ENCODE measurements around the gene S100A10. TPM values are rescaled to one million over a fixed set of nuclear protein-coding genes. Genes with fewer than 3 reads are reported as not detected.
A peak's percentile ranks its signal among the peaks of the same experiment; 100 is the strongest.

S100A10 gene
- 186 TPM for total RNA-seq
- long read RNA-seq, transcript S100A10-202 (3 exons, 1,202 nt), result major isoform, 73 of 77 reads
- long read RNA-seq, partial matches to known transcripts, result 1 of 77 reads
- long read RNA-seq, other reads (novel, unspliced or antisense), result 3 of 77 reads

GRCh38 chr1:151993734-151994496 lies at the start of gene S100A10:
Gene S100A10, minus strand, starts transcription at chr1:151993859. Its CDS starts 7,629 bp downstream, at chr1:151986230.
- H3K9me3 ChIP-seq (replicated peaks), result no peaks in the 10 kb centered on the region
- H3K36me3 ChIP-seq, result no peaks in the 10 kb centered on the region
- no peaks in the 10 kb centered on the region for H3K27me3 ChIP-seq (ENCODE audit: low read depth)
- peak within 1 kb of the TSS; percentile 94 for H3K4me3 ChIP-seq
- intact Hi-C loops (cut with micrococcal nuclease), result no loop called here
- peak within 1 kb of the TSS; percentile 98 for H3K27ac ChIP-seq (replicated peaks)
- DNase-seq, result peak; percentile 85
- no peak for TF ChIP-seq CTCF (IDR thresholded peaks at IDR 0.05; ENCODE audit: borderline replicate concordance)
- peaks cover 65% of the 10 kb centered on the region for H3K4me1 ChIP-seq

- no peak for DNase-seq
- Histone ChIP-seq H3K36me3 (no peaks in the 10 kb centered on the region), H3K4me1 (peaks cover 6% of the 10 kb centered on the region), H3K9me3 (replicated peaks) (no peaks in the 10 kb centered on the region), H3K4me3 (no peak overlapping the region), H3K27ac (replicated peaks) (no peak overlapping the region), H3K27me3 (ENCODE audit: low read depth) (no peaks in the 10 kb centered on the region)
- intact Hi-C loops (cut with micrococcal nuclease), result no loop called here
- no peak for TF ChIP-seq CTCF (IDR thresholded peaks at IDR 0.05; ENCODE audit: borderline replicate concordance)
Measured at GRCh38 chr1:152042030-152042429, 48.4 kb upstream of the S100A10 start.

GRCh38 chr1:152039886-152040285 lies 46.2 kb upstream of the S100A10 start:
- no peak for TF ChIP-seq CTCF (IDR thresholded peaks at IDR 0.05; ENCODE audit: borderline replicate concordance)
- intact Hi-C loops (cut with micrococcal nuclease), result no loop called here
- no peak for DNase-seq
- H3K27ac ChIP-seq (replicated peaks), result no peak overlapping the region
- H3K4me1 ChIP-seq, result peaks cover 26% of the 10 kb centered on the region
- no peak overlapping the region for H3K4me3 ChIP-seq
- H3K36me3 ChIP-seq, result no peaks in the 10 kb centered on the region
- no peaks in the 10 kb centered on the region for H3K9me3 ChIP-seq (replicated peaks)
- H3K27me3 ChIP-seq (ENCODE audit: low read depth), result no peaks in the 10 kb centered on the region

DNA sequence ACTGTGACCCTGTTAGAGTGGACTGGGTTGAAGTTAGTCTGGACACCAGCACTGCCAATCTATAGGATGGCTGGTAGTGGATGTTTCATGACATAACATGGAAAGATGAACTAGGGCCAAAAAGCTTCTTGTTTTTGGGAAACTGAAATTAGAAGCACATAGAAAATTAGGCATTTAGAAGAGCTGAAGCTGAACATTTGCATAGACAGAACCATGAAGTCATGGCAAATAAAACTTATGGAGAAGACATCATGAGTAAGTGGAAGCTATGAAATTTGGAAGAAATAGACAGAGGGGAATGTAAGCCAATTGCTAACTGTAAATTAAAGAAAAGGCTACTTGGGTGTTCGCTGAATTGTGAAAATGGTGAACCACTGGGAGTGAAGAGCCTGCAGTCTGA lies 45.8 kb upstream of the S100A10 start:
- no peak for DNase-seq
- intact Hi-C loops (cut with micrococcal nuclease), result no loop called here
- TF ChIP-seq CTCF (IDR thresholded peaks at IDR 0.05; ENCODE audit: borderline replicate concordance), result no peak
- Histone ChIP-seq H3K9me3 (replicated peaks) (no peaks in the 10 kb centered on the region), H3K4me3 (no peak overlapping the region), H3K27me3 (ENCODE audit: low read depth) (no peaks in the 10 kb centered on the region), H3K36me3 (no peaks in the 10 kb centered on the region), H3K4me1 (peaks cover 31% of the 10 kb centered on the region), H3K27ac (replicated peaks) (no peak overlapping the region)

GRCh38 chr1:152038871-152039270 lies 45.2 kb upstream of the S100A10 start:
- H3K9me3 ChIP-seq (replicated peaks), result no peaks in the 10 kb centered on the region
- no peak overlapping the region for H3K4me3 ChIP-seq
- intact Hi-C loops (cut with micrococcal nuclease), result no loop called here
- no peak for TF ChIP-seq CTCF (IDR thresholded peaks at IDR 0.05; ENCODE audit: borderline replicate concordance)
- peaks cover 37% of the 10 kb centered on the region for H3K4me1 ChIP-seq
- no peaks in the 10 kb centered on the region for H3K36me3 ChIP-seq
- no peak for DNase-seq
- no peak overlapping the region for H3K27ac ChIP-seq (replicated peaks)
- no peaks in the 10 kb centered on the region for H3K27me3 ChIP-seq (ENCODE audit: low read depth)
